NOMO-1 treated with DMSO at 0.1 percent for 48 hours (cell line): Measurements from ENCODE around the gene F2RL2.

Source experiments
- DNase-seq: peaks from one replicate; lab custom pipeline; 2025; ENCODE audit not compliant: unreplicated experiment; lab: John Stamatoyannopoulos, UW

Gene F2RL2, protein sequence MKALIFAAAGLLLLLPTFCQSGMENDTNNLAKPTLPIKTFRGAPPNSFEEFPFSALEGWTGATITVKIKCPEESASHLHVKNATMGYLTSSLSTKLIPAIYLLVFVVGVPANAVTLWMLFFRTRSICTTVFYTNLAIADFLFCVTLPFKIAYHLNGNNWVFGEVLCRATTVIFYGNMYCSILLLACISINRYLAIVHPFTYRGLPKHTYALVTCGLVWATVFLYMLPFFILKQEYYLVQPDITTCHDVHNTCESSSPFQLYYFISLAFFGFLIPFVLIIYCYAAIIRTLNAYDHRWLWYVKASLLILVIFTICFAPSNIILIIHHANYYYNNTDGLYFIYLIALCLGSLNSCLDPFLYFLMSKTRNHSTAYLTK

DNA sequence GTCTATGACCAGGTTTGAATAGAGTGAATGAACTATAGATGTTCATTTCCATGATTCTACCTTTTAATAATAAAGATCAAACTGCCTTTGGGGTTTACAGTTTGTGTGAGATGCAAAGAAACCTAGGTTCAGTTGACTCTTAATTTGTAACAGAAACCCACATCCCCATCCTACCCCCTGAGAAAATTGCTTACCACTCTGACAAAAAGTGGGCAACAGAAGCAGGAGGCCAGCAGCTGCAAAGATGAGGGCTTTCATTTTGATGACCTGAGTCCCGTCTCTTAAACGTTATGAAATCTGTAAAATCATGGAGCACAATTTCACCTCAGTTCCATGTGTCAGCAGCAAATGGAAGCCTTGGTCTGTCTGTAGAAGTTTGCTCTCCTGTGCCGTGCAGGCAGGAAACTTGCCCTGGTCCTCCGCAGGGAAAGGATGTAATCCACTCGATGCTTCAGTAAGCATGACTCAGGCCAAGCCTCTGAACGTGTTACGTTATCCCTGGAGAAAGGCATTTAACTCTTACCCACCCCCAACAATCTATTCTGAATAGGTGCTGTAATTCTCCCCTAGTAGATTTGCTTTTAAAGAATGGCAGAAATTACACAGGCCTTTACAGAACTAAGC is at the start of gene F2RL2:
F2RL2 (minus strand) TSS at position 431 of the 624 bp plus-strand sequence; CDS start at position 258, 173 bp downstream.
- DNase-seq, result no peak

DNA sequence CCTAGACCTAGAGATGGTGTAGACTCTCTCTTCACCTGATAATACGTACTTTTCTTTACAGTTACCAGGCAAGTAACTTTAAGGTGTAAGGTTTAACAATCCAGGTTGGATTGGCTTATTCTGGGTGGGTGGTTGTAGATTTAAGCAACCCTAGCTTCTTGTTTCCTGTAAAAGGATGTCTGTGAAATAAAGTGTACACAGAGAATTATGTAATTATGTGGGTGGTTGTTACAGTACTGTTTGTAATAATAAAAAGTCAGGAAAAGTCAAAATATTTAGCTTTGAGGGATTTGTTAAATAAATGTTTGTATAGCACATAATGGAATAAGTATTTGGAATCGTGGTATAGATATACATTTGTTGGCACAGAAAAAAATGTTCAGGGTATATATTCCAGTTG is 49.0 kb upstream of the F2RL2 start:
- no peak for DNase-seq

DNA sequence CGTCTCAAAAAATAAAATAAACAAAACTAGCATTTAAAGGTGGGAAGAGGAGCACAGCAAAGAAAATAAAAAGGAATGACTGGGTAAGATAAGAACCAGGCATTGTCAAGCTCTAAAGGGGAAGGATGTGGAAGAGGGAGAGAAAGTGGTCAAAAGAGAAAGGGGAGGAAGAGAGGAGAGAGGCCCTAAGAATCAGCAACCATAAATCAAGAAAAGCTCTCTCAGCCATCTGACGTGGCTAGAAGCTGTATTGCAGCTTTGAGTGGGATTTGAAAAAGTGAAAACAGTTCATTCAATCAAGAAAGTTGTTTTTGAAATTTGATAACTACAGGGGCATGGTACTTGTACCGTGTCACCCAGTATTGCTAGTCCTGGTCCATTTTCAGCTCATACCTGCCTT is 47.3 kb upstream of the F2RL2 start:
- no peak for DNase-seq

DNA sequence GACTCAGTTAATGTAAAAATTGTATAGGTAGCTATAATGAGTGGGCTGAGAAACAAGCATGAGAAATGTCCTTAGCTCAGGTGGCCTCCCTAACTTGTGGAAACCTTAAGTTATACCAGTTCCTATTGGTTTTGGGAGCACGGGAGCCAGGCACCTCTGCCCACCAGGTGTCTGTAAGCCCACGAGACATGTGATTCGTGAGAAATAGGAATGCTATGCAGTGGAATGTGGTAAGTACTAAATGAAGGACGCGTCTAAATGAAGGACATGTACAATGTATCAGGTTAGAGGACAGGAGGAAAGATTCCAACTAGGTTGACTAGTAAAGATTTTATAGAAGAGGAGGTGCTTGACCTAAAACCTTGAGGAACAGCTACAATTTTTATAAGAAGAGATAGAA is 46.0 kb upstream of the F2RL2 start:
- no peak for DNase-seq

DNA sequence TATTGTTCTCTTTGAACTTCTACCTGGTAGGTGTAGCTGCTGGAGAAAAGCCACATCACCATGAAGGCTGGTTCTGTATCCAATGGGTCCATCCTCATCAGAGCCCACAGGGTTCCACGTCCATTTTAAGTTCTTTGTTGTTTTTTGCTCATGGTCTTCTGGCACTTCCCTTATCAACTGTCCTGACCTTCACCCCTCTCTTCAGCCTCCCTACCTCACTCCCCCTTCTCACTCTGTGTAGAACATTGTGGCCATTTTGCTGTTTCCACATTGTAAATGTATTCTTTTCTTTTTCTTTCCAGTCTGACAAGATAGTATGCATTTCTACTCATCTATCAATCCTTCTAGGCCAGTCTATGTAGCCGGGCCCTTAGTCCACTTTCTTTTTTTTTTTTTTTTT is 44.3 kb upstream of the F2RL2 start:
- no peak for DNase-seq

DNA sequence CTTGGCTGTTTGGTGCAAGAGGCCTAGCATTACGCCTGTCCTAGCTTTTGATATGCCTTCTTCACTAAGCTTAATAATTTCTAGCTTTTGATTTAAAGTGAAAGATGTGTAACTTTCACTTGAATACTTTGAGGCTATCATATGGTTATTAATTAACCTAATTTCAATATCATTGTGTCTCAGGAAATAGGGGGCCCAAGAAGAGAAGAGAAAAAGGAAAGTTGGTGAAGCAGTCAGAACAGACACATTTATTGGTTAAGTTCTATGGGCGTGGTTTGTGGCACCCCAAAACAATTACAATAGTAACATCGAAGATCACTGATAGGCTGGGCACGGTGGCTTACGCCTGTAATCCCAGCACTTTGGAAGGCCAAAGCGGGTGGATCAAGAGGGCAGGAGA is 40.9 kb upstream of the F2RL2 start:
- no peak for DNase-seq

DNA sequence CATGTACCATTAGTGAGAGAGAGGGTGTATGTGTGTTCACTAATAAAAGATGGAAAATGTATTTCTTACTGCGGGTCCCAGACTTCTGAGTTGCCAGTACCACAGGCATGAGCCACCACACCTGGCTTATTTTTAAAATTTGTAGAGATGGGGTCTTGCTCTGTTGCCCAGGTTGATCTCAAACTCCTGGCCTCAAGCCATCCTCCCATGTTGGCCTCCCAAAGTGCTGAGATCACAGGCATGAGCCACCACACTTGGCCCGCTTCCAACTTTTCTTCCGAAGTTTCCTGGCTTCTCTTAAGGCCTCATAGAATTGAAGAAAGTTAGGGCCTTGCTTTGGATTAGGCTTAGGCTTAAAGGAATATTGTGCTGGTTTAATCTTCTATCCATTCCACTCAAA is 40.4 kb upstream of the F2RL2 start:
- no peak for DNase-seq

DNA sequence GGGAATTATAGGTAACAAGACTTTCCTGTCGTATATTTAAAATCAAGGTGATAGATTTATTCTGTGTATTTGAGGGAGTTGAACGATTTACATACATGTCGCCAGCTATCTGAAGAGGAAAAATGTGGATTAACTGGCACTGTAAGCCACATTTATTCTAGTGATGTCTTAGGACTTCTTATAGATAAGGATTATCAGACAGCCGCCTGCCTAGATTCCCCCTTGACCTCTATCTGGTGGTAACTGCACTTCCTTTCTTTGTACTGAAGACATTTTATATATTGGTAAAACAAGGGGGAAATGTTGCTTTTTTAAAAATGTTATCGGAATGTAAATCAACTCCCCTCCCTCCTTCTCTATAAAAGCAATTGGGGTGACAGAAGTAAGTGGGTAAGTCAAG is 39.3 kb upstream of the F2RL2 start:
- DNase-seq, result no peak

DNA sequence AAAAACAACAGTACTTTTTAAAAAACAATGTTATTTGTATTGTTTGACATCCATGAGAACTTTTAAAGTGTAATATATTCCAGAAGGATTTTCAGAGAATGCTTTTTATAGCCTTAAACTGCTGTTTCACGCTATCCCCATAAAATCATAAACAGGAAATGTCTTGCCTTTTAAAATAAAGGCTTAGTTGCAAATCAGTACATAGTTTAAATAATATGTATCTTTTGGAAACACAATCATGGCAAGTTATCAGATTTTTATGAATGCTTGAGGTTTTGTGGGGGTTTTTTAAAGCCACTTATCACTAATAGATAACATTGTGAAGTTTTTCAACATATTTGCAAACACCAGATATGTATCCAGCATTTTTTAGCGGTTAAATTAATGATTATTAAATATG is 37.2 kb upstream of the F2RL2 start:
- DNase-seq, result no peak

DNA sequence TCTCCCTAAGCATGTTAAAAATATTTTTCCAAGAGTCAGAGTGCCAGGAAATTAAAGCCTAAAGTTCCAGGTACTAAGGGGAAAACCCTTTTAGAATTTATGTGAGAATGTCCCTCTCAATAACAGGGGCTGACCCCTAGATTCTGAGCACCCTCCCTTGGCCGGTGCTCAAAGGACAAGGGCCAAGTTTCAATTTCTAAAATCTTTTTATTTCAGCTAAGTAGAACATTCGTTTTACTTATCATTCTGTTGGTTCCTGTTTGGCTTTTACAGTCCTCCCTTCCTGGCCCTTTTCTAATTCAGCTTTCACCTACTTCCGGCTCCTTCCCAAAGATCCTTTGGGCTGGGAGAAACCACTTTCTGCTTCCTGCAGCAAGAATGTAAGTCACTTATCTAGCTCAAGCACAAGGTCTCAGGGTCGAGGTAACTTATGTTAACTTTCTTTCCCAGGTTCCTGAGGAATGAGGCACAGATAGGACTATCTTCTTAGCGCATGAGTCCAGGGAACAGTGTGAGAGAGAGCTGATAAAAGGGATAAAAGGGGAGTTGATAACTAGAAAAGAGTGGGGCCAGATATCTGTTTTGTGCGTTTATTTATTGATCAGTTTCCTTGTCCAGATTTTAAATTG is 34.6 kb upstream of the F2RL2 start:
- DNase-seq, result no peak

DNA sequence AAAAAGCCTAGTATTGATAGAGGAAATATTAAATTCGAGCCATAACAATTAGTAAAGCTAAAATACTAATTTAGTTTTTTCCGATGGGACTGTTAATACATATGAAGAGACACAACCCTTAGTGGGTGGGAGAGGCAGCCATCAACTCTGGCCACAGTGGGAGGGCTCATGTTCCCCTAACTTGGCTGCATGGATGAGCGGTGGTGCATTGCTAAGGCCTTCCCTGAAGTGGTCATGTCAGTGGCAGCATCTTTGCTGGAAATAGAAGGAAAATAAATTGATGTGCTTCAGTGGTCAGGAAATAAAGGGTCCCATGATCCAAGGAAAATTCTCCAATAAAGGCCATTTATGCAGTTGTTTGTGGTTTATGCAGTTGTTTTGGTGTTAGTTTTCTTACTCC is 33.9 kb upstream of the F2RL2 start:
- DNase-seq, result no peak

DNA sequence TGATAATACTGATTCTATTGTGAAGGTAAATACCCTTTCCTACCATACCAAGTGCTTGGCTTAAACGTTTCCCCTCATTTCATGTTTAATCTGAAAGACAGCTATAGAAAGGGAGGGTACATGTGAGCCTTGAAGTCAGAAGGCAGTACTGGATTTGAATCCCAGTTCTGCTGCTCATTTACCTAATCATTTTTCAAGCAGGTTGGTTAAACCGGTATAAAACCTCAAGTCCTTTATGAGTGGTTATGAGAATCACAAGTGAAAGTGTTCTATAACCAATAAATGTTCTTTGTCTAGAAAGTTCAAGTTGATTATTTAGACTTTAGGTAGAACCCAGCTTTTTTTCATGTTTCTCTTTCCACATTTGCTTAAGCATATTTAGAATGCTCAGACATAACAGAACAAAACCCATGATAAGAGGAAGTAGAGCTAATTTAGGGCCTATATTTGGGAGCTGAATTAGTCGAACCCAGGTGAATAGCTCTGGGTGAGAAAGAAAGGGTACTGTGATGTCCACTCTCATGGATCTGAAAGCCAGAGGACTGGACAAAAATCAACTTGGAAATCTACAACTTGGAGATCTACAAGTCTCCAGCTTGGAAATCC is 29.7 kb upstream of the F2RL2 start:
- DNase-seq, result no peak

DNA sequence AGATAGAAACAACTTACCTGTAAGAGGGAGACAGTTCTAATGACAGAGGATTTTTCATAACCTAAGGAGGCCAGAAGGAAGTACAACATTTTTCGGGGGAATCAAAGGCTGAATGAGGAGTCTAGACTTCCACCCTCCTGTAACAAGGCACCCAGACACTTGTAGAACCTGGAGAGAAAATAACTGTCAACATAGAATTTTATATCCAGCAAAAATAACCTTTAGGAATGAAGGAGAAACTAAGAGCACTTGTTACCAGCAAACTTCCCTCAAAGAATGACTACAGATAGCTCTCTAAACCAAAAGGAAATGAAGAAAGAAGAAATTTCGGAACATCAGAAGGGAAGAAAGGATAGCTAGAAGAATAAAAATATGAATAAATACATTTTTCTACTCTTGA is 25.9 kb upstream of the F2RL2 start:
- DNase-seq, result no peak

DNA sequence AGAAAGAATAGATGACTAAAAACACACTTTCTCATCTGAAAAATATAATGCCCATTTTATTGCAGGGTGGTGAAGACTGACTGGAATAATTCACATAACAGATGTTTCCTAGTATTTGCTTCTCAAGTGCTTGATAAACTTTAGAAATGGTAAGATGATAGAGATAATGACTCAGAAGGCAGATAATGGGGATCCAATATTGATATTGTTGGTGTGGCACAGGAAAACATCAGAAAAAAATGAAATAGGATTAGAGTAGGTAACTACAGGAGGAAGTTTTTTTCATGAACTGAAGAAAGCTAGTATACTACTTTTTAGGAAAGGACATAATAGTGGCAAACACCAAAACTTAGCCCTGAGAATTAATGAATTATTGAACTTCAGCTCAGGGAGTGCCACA is 20.2 kb upstream of the F2RL2 start:
- DNase-seq, result no peak

DNA sequence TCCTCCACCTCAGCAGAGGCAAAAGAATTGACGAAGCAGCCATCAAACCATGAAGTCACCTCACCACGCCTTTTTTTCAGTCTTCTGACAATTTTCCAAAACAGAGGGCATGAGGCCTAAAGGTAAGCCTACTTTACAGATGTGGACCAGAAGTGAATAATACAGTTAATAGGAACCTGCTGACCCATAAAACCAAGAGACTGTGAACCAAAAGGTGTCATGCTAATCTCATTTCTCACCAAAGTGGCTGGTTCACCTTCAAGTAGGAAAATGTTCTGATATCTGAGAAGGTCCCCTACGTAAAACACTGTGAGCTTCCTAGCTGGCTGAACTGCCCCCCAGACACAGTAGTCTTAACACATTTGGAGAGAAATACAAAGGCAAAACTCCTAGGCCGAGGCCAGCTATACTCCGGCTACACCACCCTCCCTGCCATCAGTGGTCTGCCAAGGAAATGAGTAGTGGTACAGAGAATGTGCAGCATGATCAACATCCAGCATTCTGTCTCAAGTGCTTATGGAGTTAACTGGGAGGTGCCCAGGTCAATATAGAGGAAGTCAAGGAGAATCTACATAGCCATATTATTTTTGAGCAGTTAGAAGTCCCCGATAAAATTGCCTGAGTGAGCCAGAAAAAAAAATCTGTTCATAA is 19.3 kb upstream of the F2RL2 start:
- DNase-seq, result no peak

DNA sequence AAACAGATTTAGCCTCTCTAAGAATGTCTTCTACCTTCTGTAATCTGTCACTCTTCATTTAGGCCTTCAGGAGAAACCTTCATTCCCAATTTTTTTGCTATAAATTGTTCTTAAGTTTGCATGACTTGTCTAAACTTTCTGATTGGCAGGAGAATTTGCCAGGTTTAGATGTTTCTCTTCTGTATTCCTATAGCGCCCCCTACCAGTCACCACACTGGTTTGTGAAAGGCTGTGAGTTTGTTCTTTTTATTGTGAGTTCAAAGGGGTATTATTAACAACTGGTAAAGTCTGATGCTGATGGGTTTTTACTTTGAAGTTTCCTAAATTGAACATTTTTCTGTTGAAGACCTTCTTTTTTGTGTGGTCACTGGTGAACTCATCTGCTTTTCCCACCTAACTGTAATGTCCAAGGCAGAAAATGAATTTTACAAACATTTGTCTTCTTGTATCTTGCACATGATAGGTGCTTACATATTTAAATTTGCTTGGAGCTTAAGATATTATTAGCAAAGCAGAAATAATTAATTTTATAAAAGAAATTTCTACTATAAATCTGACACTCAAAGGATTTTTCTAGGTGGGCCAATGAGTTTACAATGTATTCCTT is 18.4 kb upstream of the F2RL2 start:
- peak; percentile 39 for DNase-seq

DNA sequence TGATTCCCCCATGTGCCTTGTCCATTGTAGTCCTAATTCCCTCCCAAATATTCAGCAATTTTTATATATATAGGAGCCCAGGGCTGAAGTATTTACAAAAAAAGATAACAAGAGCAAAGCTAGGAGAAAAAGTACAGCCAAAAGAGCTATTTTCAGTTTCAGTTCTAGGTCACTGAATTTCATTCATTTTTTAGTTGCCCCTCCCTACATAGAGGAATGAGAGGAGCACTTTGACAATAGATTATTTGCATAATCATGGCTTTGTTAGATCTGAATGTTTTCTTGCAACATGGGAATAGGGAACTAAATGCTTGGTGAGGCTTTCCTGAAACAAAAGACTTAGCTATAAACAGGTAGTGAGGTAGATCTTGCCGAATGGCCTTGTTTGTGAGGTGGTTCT is 15.3 kb upstream of the F2RL2 start:
- peak; percentile 55 for DNase-seq

DNA sequence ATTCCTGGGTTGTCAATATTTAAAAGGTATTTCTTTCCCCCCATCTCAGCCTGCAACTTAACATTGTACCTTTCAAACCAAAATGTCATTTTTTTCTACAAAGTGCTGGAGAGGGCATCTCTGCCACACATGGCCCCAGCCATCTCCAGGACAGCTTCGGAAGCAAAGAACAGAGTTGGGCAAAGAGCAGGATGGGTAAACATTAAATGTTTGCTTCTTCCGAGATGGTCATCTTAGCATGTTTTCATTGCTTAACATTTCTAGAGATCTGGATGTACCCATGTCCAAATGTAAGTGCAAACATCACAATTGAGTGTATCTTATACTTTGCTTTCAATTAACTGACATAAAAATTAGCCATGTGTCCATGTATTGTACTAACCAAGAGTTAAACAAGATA is 14.3 kb upstream of the F2RL2 start:
- no peak for DNase-seq

DNA sequence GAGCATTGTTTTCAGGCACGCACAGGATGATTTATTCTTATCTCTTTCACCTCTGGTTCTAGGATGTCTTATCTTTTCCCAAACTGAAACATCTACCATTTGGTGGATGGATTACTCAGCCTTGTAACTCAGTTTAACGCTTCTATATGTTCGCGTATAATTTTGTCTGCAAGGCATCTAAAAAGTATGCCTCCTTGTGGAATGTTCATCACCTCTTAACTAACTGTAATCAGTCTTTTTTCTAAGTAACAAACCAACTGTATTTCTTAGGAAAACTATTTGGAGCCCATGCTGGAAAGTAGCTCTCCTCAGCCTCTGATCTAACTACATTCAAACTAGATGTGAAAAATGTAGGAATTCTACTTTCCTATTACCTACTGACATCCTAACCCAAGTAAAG is 11.5 kb upstream of the F2RL2 start:
- DNase-seq, result no peak

DNA sequence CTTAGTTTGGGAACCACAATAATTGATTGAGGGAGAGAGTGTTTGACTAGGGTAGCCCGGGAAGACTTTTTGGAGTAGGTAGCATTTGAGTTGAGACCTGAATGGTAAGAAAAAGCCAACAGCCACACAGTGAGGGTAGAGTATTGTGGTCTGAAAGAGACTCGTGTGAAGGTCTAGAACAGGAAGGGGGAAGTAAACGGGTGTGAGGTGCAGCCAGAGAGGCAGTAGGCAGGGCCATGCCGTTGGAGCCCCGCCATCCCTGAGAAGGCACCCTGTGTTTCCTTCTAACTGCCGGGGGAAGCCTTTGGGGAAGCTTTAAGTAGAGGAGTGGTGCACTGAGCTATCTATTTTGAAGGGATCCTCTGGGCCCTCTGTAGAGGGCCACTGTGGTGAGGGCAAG is 3.5 kb upstream of the F2RL2 start:
- DNase-seq, result no peak
